IPS-11a (cell line): ENCODE results near the gene AQP12A.

Source experiments
- H3K4me3 ChIP-seq: one replicate; pipeline ENCODE4 v1.5.1; 2013; ENCODE audit warnings: low read depth, low read length, control low read depth

The AQP12A gene

GRCh38 chr2:240707043-240707756 is 15.5 kb downstream of the AQP12A start:
- H3K4me3 ChIP-seq: no peak overlapping the region

- H3K4me3 ChIP-seq: no peak overlapping the region
These were observed 16.2 kb downstream of the AQP12A start for GRCh38 chr2:240707821-240708220.

GRCh38 chr2:240708457-240708856 is 16.8 kb downstream of the AQP12A start:
- H3K4me3 ChIP-seq: no peak overlapping the region

- H3K4me3 ChIP-seq: no peak overlapping the region
These were observed 19.6 kb downstream of the AQP12A start for GRCh38 chr2:240711296-240711695.

- no peak overlapping the region for H3K4me3 ChIP-seq
These were observed 20.0 kb downstream of the AQP12A start for GRCh38 chr2:240711701-240712100.

- H3K4me3 ChIP-seq: no peak overlapping the region
These were observed 20.5 kb downstream of the AQP12A start for GRCh38 chr2:240712121-240712520.

GRCh38 chr2:240713071-240713927 is 21.6 kb downstream of the AQP12A start:
- no peak overlapping the region for H3K4me3 ChIP-seq

- no peak overlapping the region for H3K4me3 ChIP-seq
These were observed 22.5 kb downstream of the AQP12A start for GRCh38 chr2:240713928-240714746.

- no peak overlapping the region for H3K4me3 ChIP-seq
These were observed 23.4 kb downstream of the AQP12A start for GRCh38 chr2:240714747-240715725.

GRCh38 chr2:240716130-240716798 is 24.6 kb downstream of the AQP12A start:
- no peak overlapping the region for H3K4me3 ChIP-seq

- no peak overlapping the region for H3K4me3 ChIP-seq
These were observed 25.5 kb downstream of the AQP12A start for GRCh38 chr2:240717181-240717641.

GRCh38 chr2:240717681-240718581 is 26.3 kb downstream of the AQP12A start:
- H3K4me3 ChIP-seq: no peak overlapping the region

GRCh38 chr2:240718896-240719490 is 27.3 kb downstream of the AQP12A start:
- H3K4me3 ChIP-seq: no peak overlapping the region

- no peak overlapping the region for H3K4me3 ChIP-seq
These were observed 28.2 kb downstream of the AQP12A start for GRCh38 chr2:240719676-240720545.

- H3K4me3 ChIP-seq: no peak overlapping the region
These were observed 29.3 kb downstream of the AQP12A start for GRCh38 chr2:240720686-240721595.

GRCh38 chr2:240721596-240722180 is 30.0 kb downstream of the AQP12A start:
- no peak overlapping the region for H3K4me3 ChIP-seq
